Measurements from ENCODE around the gene PLA2G7.

- TF ChIP-seq CTCF (IDR thresholded peaks at IDR 0.05 in 8 of 11, conservative IDR thresholded peaks at IDR 0.05 in 3 of 11) (no peak), POLR2A (IDR thresholded peaks at IDR 0.05) (no peak), POLR2AphosphoS5 (IDR thresholded peaks at IDR 0.05) (no peak)
Measured at GRCh38 chr6:46687619-46688097, 47.5 kb downstream of the PLA2G7 start, which contains the start of gene TDRD6.
